ENCODE data around the gene ZFR.

- TF ChIP-seq POLR2AphosphoS5 (IDR thresholded peaks at IDR 0.05; ENCODE audit: low read depth, low read length): no peak
- TF ChIP-seq SPI1 (IDR thresholded peaks at IDR 0.05; ENCODE audit: low read depth, low read length): no peak
- no peak for TF ChIP-seq TAF1 (IDR thresholded peaks at IDR 0.05; ENCODE audit: low read depth, low read length)
- TF ChIP-seq POLR2A (IDR thresholded peaks at IDR 0.05; ENCODE audit: low read depth, low read length): no peak
- TF ChIP-seq PAX5 (IDR thresholded peaks at IDR 0.05; ENCODE audit: insufficient read depth, low read length, severe bottlenecking): no peak
Observed at GRCh38 chr5:32462618-32463017, 18.1 kb upstream of the ZFR start.

Data from GM12891 (cell line).